ENCODE data around the gene PRKACG. TPM values are rescaled to one million over a fixed set of nuclear protein-coding genes. Genes with fewer than 3 reads are reported as not detected.

The PRKACG gene
- total and polyA plus RNA-seq, 2 experiments from 2014 or later, result 0.13 TPM; not detected in 1

- Histone ChIP-seq H3K27me3 (no peaks in the 10 kb centered on the region), H3K27ac (peak overlapping the region; percentile 90), H3K9me3 (ENCODE audit: low read depth) (no peaks in the 10 kb centered on the region), H3K4me3 (no peak overlapping the region), H3K36me3 (no peaks in the 10 kb centered on the region), H3K4me1 (ENCODE audit: low read depth) (peaks cover 56% of the 10 kb centered on the region)
- no peak for TF ChIP-seq CTCF (IDR thresholded peaks at IDR 0.05; ENCODE audit: low read depth, low read length)
- peak in 1 of 2 donors; percentile 13 for DNase-seq (ENCODE audit: low read depth in 1 of 2, low spot score in 1 of 2)
Observed at GRCh38 chr9:68981789-68982188, 32.1 kb downstream of the PRKACG start.

GRCh38 chr9:68980341-68980914 lies 33.5 kb downstream of the PRKACG start:
- no peak for TF ChIP-seq CTCF (IDR thresholded peaks at IDR 0.05; ENCODE audit: low read depth, low read length)
- Histone ChIP-seq H3K36me3 (no peaks in the 10 kb centered on the region), H3K27ac (peak overlapping the region; percentile 90), H3K4me1 (ENCODE audit: low read depth) (peaks cover 56% of the 10 kb centered on the region), H3K4me3 (no peak overlapping the region), H3K27me3 (no peaks in the 10 kb centered on the region), H3K9me3 (ENCODE audit: low read depth) (no peaks in the 10 kb centered on the region)
- peak in 1 of 2 donors; percentile 19 for DNase-seq (ENCODE audit: low read depth in 1 of 2, low spot score in 1 of 2)

DNA sequence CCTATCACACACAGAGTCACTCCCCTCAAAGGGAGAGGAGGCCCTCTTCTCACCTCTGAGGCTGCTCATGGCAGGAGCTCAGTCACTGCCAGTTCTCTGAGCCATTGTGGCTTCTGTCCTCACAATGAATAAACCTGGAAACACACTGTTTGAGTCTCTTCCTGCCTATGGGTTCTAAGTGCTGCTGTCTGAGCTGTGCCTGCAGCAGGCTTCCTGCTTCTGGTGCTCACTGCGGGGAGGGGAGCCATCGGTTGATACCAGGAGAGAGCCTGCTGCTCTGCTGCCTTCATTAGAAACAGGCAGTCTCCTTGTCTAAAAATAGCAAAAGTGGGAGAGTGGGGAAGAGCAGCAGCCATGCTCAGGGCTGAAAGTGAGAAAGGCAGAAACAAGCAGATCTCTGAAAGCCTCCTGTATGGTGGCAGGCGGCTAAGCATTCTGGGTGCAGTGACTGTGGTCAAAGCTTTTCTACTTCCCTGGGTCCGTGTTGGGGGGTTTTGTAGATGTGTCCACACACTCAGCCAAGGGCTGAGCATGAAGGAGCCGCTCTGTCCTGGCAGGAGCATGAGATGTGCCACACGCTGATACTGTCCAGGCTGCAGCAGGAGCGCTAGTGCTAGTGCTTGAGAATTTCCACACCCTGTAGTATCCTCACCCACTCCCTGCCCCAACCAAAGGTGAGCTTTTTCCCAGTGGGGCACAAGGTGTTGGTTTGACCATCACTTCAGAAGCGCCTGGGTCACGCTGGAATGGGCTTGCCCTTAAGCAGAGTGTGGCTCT lies 34.2 kb downstream of the PRKACG start:
- TF ChIP-seq CTCF (IDR thresholded peaks at IDR 0.05; ENCODE audit: low read depth, low read length), result no peak
- Histone ChIP-seq H3K4me3 (no peak overlapping the region), H3K36me3 (no peaks in the 10 kb centered on the region), H3K27me3 (no peaks in the 10 kb centered on the region), H3K4me1 (ENCODE audit: low read depth) (peaks cover 59% of the 10 kb centered on the region), H3K9me3 (ENCODE audit: low read depth) (no peaks in the 10 kb centered on the region), H3K27ac (peak overlapping the region; percentile 90)
- DNase-seq (ENCODE audit: low read depth in 1 of 2, low spot score in 1 of 2), result peak in 1 of 2 donors; percentile 80

DNA sequence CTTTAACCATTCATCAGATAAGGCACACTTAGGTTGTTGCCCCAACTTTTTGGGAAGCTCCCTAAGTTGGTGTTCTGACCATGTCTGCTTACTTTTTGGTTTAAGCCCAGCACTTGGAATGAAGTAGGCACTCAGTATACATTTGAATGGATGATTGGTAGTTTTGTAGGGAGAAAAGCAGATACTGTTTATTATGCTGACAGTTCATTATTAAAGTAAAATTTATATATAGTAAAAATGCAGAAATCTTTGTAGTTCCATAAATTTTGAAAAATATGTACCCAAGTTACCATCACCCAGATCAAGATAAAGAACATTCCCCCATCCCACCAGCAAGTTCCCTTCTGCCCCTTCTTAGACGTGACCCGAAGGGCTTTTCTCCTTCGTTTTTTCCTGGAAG lies 35.4 kb downstream of the PRKACG start:
- Histone ChIP-seq H3K27me3 (no peaks in the 10 kb centered on the region), H3K4me1 (ENCODE audit: low read depth) (peaks cover 58% of the 10 kb centered on the region), H3K9me3 (ENCODE audit: low read depth) (no peaks in the 10 kb centered on the region), H3K36me3 (no peaks in the 10 kb centered on the region), H3K27ac (peak overlapping the region; percentile 90), H3K4me3 (no peak overlapping the region)
- no peak for DNase-seq (ENCODE audit: low read depth in 1 of 2, low spot score in 1 of 2)
- no peak for TF ChIP-seq CTCF (IDR thresholded peaks at IDR 0.05; ENCODE audit: low read depth, low read length)

DNA sequence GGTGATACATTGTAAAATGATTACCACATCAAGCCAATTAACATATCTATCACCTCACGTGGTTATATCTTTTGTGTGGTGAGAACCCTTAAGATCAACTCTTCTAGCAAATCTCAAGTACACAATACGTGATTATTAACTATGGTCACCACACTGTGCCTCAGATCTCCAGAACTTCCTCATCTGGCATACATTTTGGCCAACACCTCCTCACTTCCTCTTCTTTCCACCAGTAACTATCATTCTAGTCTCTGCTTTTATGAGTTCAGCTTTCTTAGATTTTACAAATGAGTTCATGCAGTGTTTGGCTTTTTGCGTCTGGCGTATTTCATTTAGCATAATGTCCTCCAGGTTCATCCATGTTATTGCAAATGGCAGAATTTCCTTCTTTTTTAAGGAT lies 35.8 kb downstream of the PRKACG start:
- no peak for TF ChIP-seq CTCF (IDR thresholded peaks at IDR 0.05; ENCODE audit: low read depth, low read length)
- no peaks in the 10 kb centered on the region for H3K9me3 ChIP-seq (ENCODE audit: low read depth)
- no peak for DNase-seq (ENCODE audit: low read depth in 1 of 2, low spot score in 1 of 2)
- peaks cover 54% of the 10 kb centered on the region for H3K4me1 ChIP-seq (ENCODE audit: low read depth)
- H3K27me3 ChIP-seq, result no peaks in the 10 kb centered on the region
- no peak overlapping the region for H3K4me3 ChIP-seq
- no peak overlapping the region for H3K27ac ChIP-seq
- H3K36me3 ChIP-seq, result no peaks in the 10 kb centered on the region
